HG03442 (cell line): ENCODE data around the gene HOXB7.

Source experiments
- ATAC-seq: cut with Tn5 transposase; IDR thresholded peaks from one replicate; pipeline ENCODE4 v1.9.1; 2021; ENCODE audit warnings: mild to moderate bottlenecking, moderate library complexity; ENCODE audit not compliant: unreplicated experiment

HOXB7 gene

DNA sequence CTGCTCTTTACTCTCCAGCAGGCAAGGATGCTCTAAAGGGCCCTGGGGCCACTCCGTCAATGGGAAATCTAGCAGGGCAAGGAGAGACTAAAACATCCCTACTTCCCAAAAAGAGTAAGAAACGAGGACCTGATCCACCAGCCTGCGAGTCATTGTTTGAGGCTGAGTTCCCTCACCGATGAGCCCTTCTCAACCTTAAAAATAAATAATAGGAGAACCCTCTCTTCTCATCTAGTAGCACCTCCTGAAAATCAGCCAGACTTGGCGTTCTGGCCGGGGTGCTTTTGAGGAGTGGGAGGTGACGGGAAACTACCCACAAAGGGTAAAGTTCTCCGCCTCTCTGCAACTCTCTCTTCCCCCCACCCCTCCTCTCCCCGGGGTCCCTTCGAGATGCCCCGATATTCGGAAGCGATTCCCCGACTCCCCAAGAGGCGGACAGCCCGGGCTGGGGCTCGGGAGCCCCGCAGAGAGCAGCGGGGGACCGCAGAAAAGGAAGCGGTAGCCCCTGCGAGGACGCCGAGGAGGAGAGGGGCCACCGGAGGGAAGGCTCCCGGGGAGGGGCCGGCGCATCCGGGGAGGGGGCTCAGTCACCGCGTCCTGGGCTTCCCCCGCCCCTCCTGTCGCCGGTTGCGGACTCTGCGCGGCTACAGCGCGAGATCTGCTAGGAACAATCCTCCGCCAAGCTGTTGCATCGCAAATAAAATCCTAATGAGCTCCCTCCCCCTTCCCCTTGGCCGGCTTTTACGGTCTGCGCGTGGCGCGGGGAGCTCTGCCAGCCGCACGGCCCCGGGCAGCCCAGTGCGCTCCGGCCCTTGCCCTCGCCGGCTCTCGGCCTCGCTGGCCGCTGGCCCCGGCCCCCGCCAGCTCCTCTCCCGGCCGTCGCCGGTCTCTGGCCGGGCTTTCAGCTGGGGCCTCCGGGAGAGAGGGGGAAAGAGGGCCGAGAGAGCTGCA lies 14.0 kb upstream of the HOXB7 start:
- ATAC-seq, result no peak

DNA sequence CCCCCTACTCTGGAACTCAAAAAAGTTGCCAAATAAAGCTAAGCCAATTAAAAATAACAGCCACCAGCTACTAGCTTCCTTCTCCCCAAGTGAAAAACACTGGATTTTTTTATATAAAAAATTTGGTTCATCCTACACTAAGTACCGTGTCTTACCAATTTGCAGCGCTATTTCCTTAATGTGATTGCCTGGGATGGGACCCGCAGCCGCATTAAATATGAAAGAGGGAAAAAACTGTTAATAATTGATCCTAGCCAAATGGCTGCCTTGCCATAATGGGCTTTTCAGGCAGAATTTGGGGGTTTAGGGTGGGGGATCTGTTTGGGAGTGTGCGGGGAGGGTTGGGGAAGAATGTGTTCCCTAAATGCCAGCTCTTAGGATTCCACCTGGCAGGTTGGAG lies 13.3 kb upstream of the HOXB7 start:
- ATAC-seq, result no peak

- no peak for ATAC-seq
Measured at GRCh38 chr17:48623583-48623982, 12.8 kb upstream of the HOXB7 start.

DNA sequence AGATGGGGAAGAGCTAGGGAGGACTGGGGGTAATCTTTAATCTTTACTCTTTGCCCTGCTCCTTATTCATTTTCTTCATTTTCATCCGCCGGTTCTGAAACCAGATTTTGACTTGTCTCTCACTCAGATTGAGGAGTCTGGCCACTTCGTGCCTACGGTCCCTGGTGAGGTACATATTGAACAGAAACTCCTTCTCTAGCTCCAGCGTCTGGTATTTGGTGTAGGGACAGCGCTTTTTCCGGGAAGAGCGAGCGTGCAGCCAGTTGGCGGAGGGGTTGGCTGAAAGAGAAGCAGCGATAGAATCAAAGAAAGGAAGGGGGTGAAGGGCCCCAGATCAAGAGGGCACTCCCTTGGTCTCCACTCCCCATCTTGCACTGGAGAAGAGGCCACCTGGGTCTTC lies 12.0 kb upstream of the HOXB7 start:
- no peak for ATAC-seq

GRCh38 chr17:48621410-48622392 lies 10.9 kb upstream of the HOXB7 start:
- ATAC-seq, result no peak

GRCh38 chr17:48620461-48621139 lies 9.8 kb upstream of the HOXB7 start:
- ATAC-seq, result no peak

DNA sequence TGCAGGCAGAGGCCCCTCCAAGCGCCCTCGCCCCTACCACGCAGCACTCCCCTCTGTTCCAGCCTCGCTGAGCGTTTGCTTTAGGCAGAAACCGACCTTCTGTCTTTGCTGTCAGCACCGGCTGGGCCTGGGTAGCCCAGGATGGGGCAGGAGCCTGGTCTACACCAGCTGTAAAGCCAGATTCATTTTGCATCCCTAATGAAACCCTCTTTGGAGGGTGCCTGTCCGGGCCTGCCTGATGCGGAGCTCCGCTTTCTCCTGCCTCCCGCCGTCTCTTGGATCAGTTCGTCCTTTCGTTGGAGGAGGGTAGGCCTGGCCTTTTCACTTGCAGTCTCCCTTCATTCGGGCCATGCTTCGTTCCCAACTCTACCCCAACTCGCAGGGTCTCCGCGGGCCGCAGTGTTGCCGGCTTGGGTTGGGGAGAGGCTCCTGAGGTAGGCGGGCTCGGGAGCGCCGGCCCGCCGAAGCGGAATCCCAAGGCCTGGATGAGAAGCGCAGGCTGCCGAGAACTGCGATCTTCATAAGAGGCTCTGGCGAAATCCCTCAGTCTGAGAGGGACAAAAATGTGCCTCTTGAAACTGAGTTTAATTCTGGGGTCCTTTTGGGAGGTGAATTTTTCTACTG lies 9.1 kb upstream of the HOXB7 start:
- ATAC-seq, result no peak

DNA sequence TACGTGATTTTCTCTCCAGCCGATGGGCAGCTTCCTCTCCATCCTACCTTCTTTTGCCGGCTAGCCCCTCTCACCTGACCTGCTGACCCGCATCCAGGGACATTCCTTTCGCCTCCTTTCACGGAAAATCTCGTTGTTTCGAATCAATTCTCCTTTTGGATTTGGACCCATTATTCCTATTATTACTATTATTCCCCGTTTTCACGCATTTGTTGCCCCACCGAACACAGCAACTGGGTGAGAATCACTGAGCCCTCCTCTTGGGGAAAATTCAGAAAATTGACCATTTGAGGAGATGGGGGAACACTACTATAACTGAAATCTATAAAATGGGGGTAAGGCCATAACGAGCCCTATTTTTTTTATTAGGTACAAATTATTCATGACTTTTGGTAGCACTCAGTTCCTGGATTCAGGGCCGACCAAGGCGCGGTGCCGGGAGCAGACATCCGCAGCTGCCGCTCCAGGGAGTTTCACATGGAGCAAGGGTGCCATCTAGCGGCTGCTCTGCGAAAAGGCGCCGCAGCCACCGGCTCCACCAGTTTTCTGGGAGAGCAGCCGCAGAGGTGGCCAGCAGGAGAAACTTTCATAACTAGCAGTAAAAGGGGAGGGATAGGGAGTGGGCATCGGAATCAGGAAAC lies 7.6 kb upstream of the HOXB7 start:
- ATAC-seq, result no peak

DNA sequence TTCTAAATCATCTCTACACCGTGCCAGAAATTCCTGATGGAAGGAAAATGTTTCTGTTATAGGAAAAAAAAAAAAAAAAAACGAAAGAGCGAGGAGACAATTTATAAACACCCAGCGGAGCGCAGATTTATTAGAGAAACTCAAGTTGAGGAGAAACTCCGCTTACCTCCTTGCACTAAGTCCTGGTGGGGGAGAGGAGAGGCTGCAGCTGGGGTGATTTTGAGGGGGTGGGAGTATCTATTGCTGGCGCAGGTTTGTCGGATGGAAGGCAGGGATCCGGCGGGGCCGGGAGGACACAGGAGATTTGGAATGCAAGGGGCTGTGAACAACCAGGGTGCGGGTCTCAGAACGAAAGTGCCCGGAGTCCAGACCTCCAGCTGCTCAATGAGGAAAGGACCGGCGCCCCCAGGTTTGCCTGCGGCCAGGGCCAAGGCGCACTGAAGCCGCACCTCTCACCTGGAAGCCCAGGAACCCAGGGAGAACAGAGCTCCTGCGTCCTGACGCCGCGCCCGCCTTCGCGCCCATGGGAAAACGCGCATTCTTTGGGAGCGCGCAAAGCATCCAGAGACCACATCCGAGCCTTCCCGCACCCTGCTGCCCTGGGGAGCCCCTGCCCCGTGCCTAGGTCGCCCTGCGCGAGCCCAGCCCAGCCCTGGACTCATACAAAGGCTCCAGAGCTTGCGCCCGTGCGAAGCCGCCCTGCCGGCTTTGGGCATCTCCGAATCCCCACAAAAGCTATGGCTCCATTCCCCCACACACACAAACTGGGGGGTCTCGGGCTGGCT lies 6.8 kb upstream of the HOXB7 start:
- no peak for ATAC-seq

- ATAC-seq, result no peak
Measured at GRCh38 chr17:48616717-48617470, 6.1 kb upstream of the HOXB7 start.

GRCh38 chr17:48615963-48616716 lies 5.3 kb upstream of the HOXB7 start:
- ATAC-seq, result no peak

GRCh38 chr17:48615047-48615962 lies 4.5 kb upstream of the HOXB7 start, which contains the start of gene HOXB8:
Gene HOXB8, minus strand, starts transcription at chr17:48615292. Its CDS starts 588 bp downstream, at chr17:48614704.
- ATAC-seq, result no peak

DNA sequence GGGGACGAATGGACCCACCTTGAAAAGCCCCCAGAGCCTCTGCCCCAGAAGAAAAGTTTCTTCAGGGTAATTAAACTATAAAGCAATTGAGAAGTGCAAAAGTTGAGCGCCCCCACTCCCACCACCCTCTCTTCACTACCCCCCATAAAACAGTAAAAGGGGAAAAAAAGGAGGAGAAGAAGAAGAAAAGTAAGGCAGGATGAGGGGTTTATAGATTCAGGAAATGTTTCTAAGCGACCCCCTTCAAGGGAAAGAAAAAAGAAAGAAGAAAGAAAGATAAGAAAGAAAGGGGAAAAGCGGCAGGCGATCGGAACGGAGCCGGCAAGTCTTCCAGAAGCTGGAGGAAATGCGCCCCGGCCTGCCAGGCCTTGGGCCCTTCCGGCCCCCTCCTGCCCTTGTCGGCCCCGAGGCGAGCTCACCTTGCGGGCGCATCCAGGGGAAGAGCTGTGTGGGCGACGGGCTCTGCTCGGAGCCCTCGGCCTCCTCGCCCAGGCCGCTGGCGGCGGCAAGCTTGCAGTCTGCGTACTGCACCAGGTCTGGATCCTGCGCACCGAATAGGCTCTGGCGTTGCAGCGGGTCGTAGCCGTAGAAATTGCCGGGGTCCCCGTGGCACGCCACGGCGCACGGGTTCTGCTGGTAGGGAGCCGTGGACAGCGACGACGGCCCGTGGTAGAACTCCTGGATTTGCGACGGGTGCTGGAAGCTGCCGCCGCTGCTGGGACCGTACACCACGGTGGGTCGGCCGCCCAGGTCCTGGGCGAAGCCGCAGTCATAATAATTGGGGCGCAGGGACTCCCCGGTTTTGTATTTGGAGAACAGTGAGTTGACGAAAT lies 3.3 kb upstream of the HOXB7 start:
- no peak for ATAC-seq

DNA sequence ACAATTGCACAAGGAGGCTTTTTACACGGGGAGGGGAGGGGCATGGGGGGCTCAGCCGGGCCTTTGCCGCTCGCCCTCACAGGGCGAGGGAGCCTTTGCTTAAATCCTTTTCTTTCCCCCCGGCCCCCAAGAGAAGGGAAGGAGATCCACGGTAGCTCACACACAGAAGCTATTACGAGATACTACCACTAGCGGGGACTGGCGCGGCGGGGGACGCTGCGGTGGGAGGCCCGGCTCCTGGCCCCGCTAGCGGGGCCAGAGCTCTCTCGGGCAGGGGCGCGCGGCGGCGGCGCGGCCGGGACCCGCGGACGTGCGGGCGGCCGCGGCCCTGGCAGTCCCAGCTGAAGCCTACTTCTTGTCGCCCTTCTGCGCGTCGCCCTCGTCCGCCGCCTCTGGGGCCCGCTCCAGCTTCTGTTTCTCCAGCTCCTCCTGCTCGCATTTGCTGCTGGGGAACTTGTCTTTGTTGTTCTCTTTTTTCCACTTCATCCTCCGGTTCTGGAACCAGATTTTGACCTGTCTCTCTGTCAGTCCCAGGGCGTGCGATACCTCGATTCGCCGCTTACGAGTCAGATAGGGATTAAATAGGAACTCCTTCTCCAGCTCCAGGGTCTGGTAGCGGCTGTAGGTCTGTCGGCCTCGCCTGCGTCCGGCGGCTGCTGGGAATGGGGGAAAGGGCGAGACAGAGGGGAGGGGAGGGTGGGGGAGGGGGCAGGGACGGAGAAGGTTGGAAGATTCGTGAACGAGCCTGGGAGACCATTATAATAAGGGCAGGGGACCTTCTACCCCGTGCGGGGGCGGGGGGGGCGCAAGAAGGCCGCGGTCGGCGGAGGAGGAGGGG lies 2.3 kb upstream of the HOXB7 start:
- ATAC-seq, result no peak

DNA sequence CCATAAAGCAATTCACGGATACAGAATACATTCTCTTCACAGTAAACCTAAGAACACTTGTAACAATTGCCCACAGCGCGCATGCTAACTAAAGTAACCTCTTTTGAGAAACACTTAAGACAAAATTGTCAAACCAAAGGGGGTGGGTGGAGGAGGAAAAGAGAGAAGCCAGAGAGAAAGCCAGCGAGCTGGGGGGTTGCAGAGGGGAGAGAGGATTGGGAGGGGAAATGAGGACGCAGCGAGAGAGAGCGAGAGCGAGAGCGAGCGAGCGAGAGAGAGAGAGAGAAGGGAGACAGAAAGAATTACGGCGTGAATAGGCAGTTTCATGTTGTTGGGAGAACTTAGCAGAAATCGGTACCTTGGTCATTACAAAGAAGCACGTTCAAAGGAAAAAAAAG lies 1.6 kb upstream of the HOXB7 start:
- ATAC-seq, result no peak
